Activated naive CD4-positive, alpha-beta T cell treated with anti-CD3 and anti-CD28 coated beads, Interleukin-2, amount 50 U/mL, for 16 hours (primary cell): ENCODE measurements around the gene NECAB2.

ENCODE experiments used
- DNase-seq: peaks from one replicate; pipeline ENCODE4 v3.0.0-alpha.2; 2020

The NECAB2 gene

DNA sequence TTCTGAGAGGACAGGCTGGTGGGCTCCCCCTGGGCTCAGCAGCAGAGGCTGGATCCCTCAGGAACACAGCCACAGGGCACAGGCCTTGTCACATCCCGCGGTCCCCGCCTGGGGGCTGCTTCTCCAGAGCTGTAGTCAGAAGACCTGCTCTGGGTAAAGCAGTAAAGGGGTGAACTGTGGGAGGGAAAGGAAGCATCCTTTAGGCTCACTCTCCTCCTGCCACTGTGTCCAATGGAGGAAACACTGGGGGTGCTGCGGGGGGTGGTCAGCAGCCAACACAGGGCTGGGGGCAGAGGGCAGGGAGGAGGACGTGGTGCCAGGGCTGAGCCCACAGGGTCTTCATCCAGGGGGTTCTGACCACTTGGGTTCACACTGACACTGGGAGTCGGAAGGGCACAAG lies 79.6 kb downstream of the NECAB2 start:
- DNase-seq: no peak

DNA sequence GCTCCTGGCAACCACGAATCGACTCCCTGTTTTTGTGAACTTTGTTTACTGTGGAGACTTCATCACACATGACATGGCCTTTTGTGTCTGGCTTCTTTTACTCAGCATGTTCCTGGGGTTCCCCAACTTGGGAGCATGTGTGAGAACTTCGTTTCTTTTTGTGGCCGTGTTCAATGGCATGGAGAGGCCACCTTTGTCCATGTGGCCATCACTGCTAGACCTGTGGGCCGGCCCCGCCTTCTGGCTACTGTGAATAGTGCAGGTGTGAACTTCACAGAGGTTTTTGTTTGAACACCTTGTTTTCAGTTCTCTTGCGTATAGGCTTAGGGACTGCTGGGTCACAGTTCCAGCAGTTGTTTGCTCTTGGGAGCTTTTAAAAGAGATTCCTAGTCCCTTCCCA lies 80.2 kb downstream of the NECAB2 start:
- no peak for DNase-seq

DNA sequence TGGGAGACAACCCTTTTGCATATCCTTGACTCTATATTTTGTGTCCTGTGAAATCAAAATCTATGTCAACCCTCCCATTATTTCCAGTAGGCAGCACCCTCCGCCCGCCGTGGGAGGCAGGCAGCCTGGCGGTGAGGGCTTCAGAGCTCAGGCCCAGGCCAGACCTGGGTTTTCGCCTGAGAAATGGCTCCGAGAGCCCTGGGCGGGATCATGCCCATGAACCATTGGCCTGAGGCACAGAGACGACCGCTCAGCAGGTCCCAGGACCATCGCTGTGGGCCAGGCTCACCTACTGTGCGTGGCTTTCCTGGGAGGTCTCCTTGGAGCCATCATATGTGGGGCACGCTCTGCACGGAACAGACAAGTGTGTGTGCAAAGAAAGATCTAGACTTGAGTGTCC lies 80.8 kb downstream of the NECAB2 start:
- no peak for DNase-seq

DNA sequence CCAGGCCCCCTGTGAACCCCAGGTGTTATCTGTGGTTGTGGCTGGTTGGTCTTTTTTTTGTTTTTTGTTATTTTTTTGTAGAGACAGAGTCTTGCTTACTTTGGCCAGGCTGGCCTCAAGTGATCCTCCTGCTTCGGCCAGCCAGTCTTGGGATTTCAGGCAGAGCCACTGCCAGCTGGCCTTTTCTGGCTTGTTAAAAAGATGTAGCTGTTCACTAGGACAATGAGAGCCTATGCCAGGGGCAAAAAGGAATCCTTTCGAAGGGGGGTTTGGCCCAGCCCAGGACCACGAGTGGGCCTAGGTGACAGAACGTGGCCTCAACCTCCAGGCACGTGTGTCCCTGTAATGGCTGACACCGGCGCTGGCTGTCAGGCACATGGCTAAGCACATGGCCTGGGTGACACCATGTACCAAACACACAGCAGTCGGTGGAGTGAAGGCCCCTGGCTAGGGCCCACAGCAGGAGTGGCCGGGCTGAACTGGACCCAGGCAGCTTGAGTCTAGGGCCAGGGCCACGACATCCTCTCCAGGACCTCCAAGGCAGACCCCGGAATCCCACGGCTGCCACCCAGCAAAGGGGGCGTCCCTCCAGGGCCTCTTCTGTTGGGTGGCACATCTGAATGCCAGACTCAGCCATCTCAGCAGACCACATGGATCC lies 81.5 kb downstream of the NECAB2 start:
- no peak for DNase-seq

DNA sequence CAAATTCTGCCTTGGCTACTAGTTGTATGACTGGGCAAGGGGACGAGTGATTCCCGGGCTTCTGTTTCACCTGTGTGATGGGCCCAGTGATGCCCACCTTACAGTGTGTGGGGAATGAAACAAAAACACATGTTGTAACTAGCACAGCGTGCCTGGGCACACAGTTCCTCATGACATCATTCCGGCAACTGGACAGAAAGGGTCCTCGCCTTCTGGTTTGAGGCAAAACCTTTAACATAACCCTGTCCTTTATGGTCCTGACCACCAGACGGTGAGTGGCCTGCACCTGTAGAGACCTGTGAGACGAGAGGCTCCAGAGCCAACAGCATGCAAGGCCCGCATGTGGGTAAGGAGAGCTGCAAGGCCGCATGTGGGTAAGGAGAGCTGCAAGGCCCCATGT lies 82.3 kb downstream of the NECAB2 start:
- DNase-seq: no peak

DNA sequence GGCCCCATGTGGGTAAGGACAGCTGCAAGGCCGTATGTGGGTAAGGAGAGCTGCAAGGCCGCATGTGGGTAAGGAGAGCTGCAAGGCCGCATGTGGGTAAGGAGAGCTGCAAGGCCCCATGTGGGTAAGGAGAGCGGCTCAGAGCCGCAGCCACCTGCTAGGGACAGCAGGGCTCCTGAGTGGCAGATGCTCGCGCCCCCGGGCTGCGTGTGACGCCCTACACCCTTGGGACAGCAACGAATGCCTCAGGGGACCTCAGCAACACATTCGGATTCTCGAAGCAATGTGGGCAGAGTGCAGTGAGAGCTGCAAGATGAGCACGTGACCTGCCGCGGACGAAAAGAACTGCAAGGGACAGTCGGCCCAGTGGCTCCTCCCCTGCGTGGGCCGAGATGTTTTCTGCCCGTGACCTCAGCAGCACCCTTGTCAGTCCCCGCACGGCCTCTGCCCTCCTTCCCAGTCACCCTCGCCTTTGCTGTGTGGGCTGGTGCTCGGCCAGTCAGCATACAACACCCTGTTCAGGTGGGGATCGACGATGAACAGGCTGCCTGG lies 84.1 kb downstream of the NECAB2 start:
- DNase-seq: no peak
